Endodermal cell (in vitro differentiated cells): ENCODE results near the gene PARP8. TPM values are rescaled to one million over a fixed set of nuclear protein-coding genes. Genes with fewer than 3 reads are reported as not detected.

Experiments used
- DNase-seq: peaks from one replicate; pipeline ENCODE4 v3.0.0-alpha.2; 2017
- H3K27ac ChIP-seq: 2 replicates; pipeline ENCODE4 v1.5.1; 2013; ENCODE audit warnings: mild to moderate bottlenecking, low read depth, low read length, moderate library complexity
- H3K27me3 ChIP-seq: 2 replicates; pipeline ENCODE4 v1.6.1; 2013; ENCODE audit warnings: mild to moderate bottlenecking, low read length, moderate library complexity; ENCODE audit not compliant: insufficient read depth, control insufficient read depth, poor library complexity, severe bottlenecking
- H3K36me3 ChIP-seq: 2 replicates; pipeline ENCODE4 v1.7.0; 2013; ENCODE audit warnings: mild to moderate bottlenecking, low read length, moderate library complexity; ENCODE audit not compliant: control insufficient read depth, insufficient read depth
- H3K4me1 ChIP-seq: one replicate; pipeline ENCODE4 v1.7.0; 2013; ENCODE audit warnings: low read length; ENCODE audit not compliant: control insufficient read depth, insufficient read depth
- H3K4me3 ChIP-seq: 2 replicates; pipeline ENCODE4 v1.5.1; 2013; ENCODE audit warnings: mild to moderate bottlenecking, low read length, moderate library complexity
- H3K9ac ChIP-seq: 2 replicates; pipeline ENCODE4 v1.6.1; 2013; ENCODE audit warnings: mild to moderate bottlenecking, low read length, moderate library complexity; ENCODE audit not compliant: poor library complexity, severe bottlenecking; ENCODE audit errors: extremely low read depth
- H3K9me3 ChIP-seq: 2 replicates; pipeline ENCODE4 v1.6.1; 2013; ENCODE audit warnings: mild to moderate bottlenecking, low read length, moderate library complexity; ENCODE audit not compliant: control insufficient read depth
- H3K27ac Mint-ChIP-seq: 2 replicates; pipeline ENCODE4 v1.8.0; 2020; ENCODE audit warnings: mixed read lengths
- H3K27me3 Mint-ChIP-seq: 2 replicates; pipeline ENCODE4 v1.8.0; 2021; ENCODE audit warnings: mild to moderate bottlenecking, mixed read lengths; ENCODE audit not compliant: insufficient read depth
- H3K36me3 Mint-ChIP-seq: 2 replicates; pipeline ENCODE4 v1.8.0; 2020; ENCODE audit warnings: low read depth, mixed read lengths
- H3K4me1 Mint-ChIP-seq: 2 replicates; pipeline ENCODE4 v1.8.0; 2020; ENCODE audit warnings: mixed read lengths
- H3K4me3 Mint-ChIP-seq: 2 replicates; pipeline ENCODE4 v1.8.0; 2020; ENCODE audit warnings: mild to moderate bottlenecking, moderate library complexity, mixed read lengths
- H3K9me3 Mint-ChIP-seq: 2 replicates; pipeline ENCODE4 v1.8.0; 2020; ENCODE audit warnings: mild to moderate bottlenecking, mixed read lengths
- CTCF ChIP-seq: fragments of 200-600 bp; sonication (generic); conservative IDR thresholded peaks from 2 replicates; pipeline ENCODE4 v1.5.0; 2021; ENCODE audit warnings: antibody characterized with exemption, mild to moderate bottlenecking
- WGBS, 2 experiments: methylation state at CpG; one replicate each; pipeline versions ENCODE4 v1.1.5 to v1.1.7; 2013; ENCODE audit warnings: missing lambda C conversion rate in 2 of 2, mixed read lengths in 1 of 2; ENCODE audit not compliant: insufficient coverage in 1 of 2, insufficient read length in 1 of 2; 5-methylcytosine and 5-hydroxymethylcytosine counted together
- total RNA-seq, 2 donors: library from RNA; stranded (reverse); fragmentation: NEBNext Ultra II Directional in 1 of 2; extraction: Animal tissue kit (Norgen Biotek cat#: 25700) in 1 of 2; gene quantifications; 2 replicates in 1 of 2; 3 replicates in 1 of 2; pipeline ENCODE4 v1.2.1, GENCODE V29; 2021

The PARP8 gene
- total RNA-seq, 2 donors from 2014 or later, result 18.7 to 19.4 TPM

DNA sequence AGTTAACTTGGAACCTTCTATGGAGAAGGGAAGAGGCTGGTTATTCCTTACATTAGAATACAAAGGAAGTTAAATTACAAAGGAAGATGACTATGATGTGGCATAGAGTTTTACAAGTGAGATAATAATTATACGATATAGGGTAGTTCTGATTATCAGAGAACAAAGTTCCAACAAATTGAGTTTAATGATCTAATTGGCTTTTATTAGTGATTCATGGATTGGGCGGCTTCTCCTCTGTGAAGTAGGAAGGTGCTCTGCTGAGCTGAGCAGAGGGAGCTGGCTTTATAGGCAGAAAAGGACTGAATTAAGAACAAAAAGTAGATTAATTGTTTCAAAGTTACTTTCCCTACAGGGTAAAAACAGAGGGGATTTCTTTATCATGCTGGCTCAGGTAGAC, 49.7 kb downstream of the PARP8 start:
- Mint-ChIP-seq H3K27ac (no peak overlapping the region), H3K4me3 (no peak overlapping the region), H3K36me3 (no peaks in the 10 kb centered on the region), H3K27me3 (no peaks in the 10 kb centered on the region), H3K9me3 (no peaks in the 10 kb centered on the region), H3K4me1 (peaks cover 18% of the 10 kb centered on the region)
- Histone ChIP-seq H3K9me3 (no peaks in the 10 kb centered on the region), H3K9ac (no peak overlapping the region), H3K27ac (no peak overlapping the region), H3K4me3 (no peak overlapping the region), H3K27me3 (no peaks in the 10 kb centered on the region), H3K4me1 (no peaks in the 10 kb centered on the region), H3K36me3 (no peaks in the 10 kb centered on the region)
- no peak for DNase-seq
- no peak for TF ChIP-seq CTCF
- WGBS, 2 experiments, result 88 to 95% methylated on average over 1 to 2 of the region's 2 CpGs

DNA sequence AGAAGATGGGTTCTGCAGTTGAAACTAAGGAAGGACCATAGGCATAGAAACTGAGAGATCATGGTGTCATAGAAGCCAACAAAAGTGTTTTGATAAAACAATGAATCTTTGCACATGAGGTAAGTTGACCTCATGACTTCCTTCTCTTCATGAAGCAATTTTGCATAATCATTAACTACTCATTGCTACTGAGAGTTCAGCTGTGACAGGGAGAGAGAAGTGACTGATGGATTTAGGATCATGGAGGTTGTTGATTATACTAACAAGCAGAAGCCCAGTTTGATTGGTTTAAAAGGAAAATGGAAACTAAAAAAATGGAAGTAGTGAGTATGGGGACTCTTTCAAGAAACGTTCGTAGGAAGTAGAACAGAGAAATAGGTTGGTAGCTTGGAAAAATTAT, 51.2 kb downstream of the PARP8 start:
- H3K36me3 ChIP-seq, result no peaks in the 10 kb centered on the region

GRCh38 chr5:50720061-50720710, 53.7 kb downstream of the PARP8 start:
- no peak for TF ChIP-seq CTCF
- Histone ChIP-seq H3K27ac (no peak overlapping the region), H3K4me3 (no peak overlapping the region), H3K4me1 (no peaks in the 10 kb centered on the region), H3K9me3 (no peaks in the 10 kb centered on the region), H3K36me3 (no peaks in the 10 kb centered on the region), H3K27me3 (no peaks in the 10 kb centered on the region), H3K9ac (no peak overlapping the region)
- Mint-ChIP-seq H3K36me3 (no peaks in the 10 kb centered on the region), H3K27ac (no peak overlapping the region), H3K27me3 (no peaks in the 10 kb centered on the region), H3K4me1 (peaks cover 12% of the 10 kb centered on the region), H3K9me3 (no peaks in the 10 kb centered on the region), H3K4me3 (no peak overlapping the region)
- 74 to 85% methylated on average over 3 to 4 of the region's 4 CpGs for WGBS, 2 experiments
- DNase-seq, result no peak

More for the DNA sequence above, 51.2 kb downstream of the PARP8 start:
- H3K9ac ChIP-seq, result no peak overlapping the region
- no peak for DNase-seq
- H3K36me3 Mint-ChIP-seq, result no peaks in the 10 kb centered on the region
- no peaks in the 10 kb centered on the region for H3K9me3 ChIP-seq
- no peaks in the 10 kb centered on the region for H3K9me3 Mint-ChIP-seq
- H3K27ac ChIP-seq, result no peak overlapping the region
- H3K4me1 ChIP-seq, result no peaks in the 10 kb centered on the region
- no peaks in the 10 kb centered on the region for H3K27me3 Mint-ChIP-seq
- no peaks in the 10 kb centered on the region for H3K27me3 ChIP-seq
- 94% methylated on average over 2 of the region's 2 CpGs for WGBS, 2 experiments
- no peak overlapping the region for H3K27ac Mint-ChIP-seq
- no peak for TF ChIP-seq CTCF
- no peak overlapping the region for H3K4me3 ChIP-seq
- H3K4me1 Mint-ChIP-seq, result peaks cover 17% of the 10 kb centered on the region
- no peak overlapping the region for H3K4me3 Mint-ChIP-seq
